Fibroblast of lung (primary cell): ENCODE results near the gene MSH3. TPM values are rescaled to one million over a fixed set of nuclear protein-coding genes. Genes with fewer than 3 reads are reported as not detected.

Source experiments
- DNase-seq, 2 donors: peaks; one replicate each; pipeline versions ENCODE4 v3.0.0 to v3.0.0-alpha.2; 2010; ENCODE audit warnings: low read depth in 2 of 2
- H2AFZ ChIP-seq: 2 replicates; pipeline ENCODE4 v1.5.1; 2012; ENCODE audit warnings: low read length, control low read depth, inconsistent platforms
- H3K27ac ChIP-seq: 2 replicates; pipeline ENCODE4 v1.5.1; 2011; ENCODE audit warnings: low read length, control low read depth; ENCODE audit not compliant: insufficient read depth
- H3K27me3 ChIP-seq: 2 replicates; pipeline ENCODE4 v1.5.1; 2011; ENCODE audit warnings: mild to moderate bottlenecking, low read length; ENCODE audit not compliant: control insufficient read depth, insufficient read depth
- H3K36me3 ChIP-seq: 2 replicates; pipeline ENCODE4 v1.5.1; 2011; ENCODE audit warnings: low read length; ENCODE audit not compliant: control insufficient read depth, insufficient read depth
- H3K4me1 ChIP-seq: 2 replicates; pipeline ENCODE4 v1.5.1; 2011; ENCODE audit warnings: low read length; ENCODE audit not compliant: control insufficient read depth, insufficient read depth; ENCODE audit errors: extremely low read depth
- H3K4me2 ChIP-seq: 2 replicates; pipeline ENCODE4 v1.5.1; 2011; ENCODE audit warnings: low read length, control low read depth; ENCODE audit not compliant: insufficient read depth; ENCODE audit errors: extremely low read depth
- H3K4me3 ChIP-seq, 4 experiments: fragments of 200-600 bp in 1 of 4; sonication (generic) in 1 of 4; replicated peaks in 1 of 4; 2 replicates each; pipeline ENCODE4 v1.5.1; 2011 to 2016; ENCODE audit warnings: low read length in 4 of 4, low read depth in 3 of 4, mild to moderate bottlenecking in 3 of 4, control low read depth in 2 of 4, inconsistent platforms in 1 of 4, mixed read lengths in 1 of 4; ENCODE audit not compliant: insufficient read depth in 1 of 4; ENCODE audit errors: control extremely low read depth in 1 of 4
- H3K79me2 ChIP-seq: 2 replicates; pipeline ENCODE4 v1.5.1; 2012; ENCODE audit warnings: mild to moderate bottlenecking, low read length, inconsistent platforms; ENCODE audit not compliant: control insufficient read depth, insufficient read depth
- H3K9ac ChIP-seq: 2 replicates; pipeline ENCODE4 v1.5.1; 2011; ENCODE audit warnings: mild to moderate bottlenecking, low read length, control low read depth; ENCODE audit not compliant: insufficient read depth
- H3K9me3 ChIP-seq: 2 replicates; pipeline ENCODE4 v1.5.1; 2012; ENCODE audit warnings: low read depth, low read length; ENCODE audit not compliant: control insufficient read depth, insufficient read depth
- H4K20me1 ChIP-seq: 2 replicates; pipeline ENCODE4 v1.5.1; 2011; ENCODE audit warnings: low read length; ENCODE audit not compliant: control insufficient read depth, insufficient read depth; ENCODE audit errors: extremely low read depth
- EZH2 ChIP-seq: IDR thresholded peaks from 2 replicates; pipeline ENCODE4 v1.5.1; 2012; ENCODE audit warnings: low read length, control low read depth, mild to moderate bottlenecking; ENCODE audit errors: missing control alignments
- polyA plus RNA-seq, 2 donors: library from polyadenylated mRNA; depleted of rRNA in 1 of 2; stranded (reverse) in 1 of 2; unstranded in 1 of 2; fragments of >200 nt; gene quantifications; 2 replicates each; pipeline ENCODE4 v1.2.1, GENCODE V29; 2011 to 2012; ENCODE audit warnings: missing spikeins in 1 of 2
- total RNA-seq: library from RNA; depleted of rRNA; stranded (reverse); fragments of >200 nt; gene quantifications from 2 replicates; pipeline ENCODE4 v1.2.1, GENCODE V29; 2014
- TF ChIP-seq, protein P1 (sequence below), 2 donors: IDR thresholded peaks in 1 of 2; conservative IDR thresholded peaks in 1 of 2; 1 replicate in 1 of 2; 2 replicates in 1 of 2; pipeline ENCODE4 v1.5.1; 2011 to 2012; ENCODE audit warnings: low read length in 2 of 2, control low read depth in 1 of 2, inconsistent platforms in 1 of 2, low read depth in 1 of 2, mild to moderate bottlenecking in 1 of 2

MSH3 gene
- total and polyA plus RNA-seq, 2 donors (not counting 1 experiment from before 2014, with no cell fraction given) = 9.1 to 14.4 TPM

DNA sequence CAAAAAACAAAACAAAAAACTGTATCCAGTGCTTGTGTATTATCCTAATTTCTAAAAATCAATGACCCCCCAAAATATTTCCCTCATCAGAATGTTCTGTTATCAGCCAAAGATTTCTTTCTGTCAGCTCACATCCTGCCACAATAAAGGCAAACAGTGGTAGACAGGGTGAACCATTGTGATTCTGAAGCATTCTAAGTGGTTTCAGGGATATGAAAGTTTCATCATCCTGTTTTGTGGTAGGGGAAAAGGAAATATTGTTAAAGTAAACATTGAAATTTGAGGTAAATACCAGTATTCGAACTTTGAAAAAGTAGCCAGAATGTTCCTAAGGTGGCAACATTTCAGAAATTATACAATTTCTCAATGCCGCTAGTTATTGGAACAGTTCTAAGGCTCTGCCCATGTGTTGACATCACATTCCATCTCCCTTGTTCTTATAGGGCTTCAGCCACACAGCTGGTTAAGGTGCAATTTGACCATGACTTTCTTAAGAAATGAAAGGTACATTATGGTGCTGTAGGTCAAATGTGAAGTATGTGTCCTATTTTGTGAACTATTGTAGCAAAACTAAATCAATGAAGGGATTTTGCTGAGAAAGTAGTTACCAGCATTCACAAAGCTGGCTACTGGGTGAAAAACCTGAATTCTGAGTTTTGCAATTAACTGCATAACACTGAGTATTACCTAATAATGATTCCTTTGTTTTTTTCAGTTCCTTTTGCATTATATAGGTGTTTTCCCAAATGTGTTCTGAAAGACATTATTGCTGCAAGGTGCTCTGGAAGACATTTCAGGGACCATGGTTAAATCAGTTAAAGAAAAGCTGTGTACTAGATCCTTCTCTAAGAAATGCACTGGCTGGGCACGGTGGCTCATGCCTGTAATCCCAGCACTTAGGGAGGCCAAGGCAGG, 198.1 kb downstream of the MSH3 start:
- no peak overlapping the region for H3K9ac ChIP-seq
- H3K4me1 ChIP-seq = no peaks in the 10 kb centered on the region
- H3K9me3 ChIP-seq = no peaks in the 10 kb centered on the region
- H4K20me1 ChIP-seq = no peaks in the 10 kb centered on the region
- H2AFZ ChIP-seq = no peak overlapping the region
- no peak overlapping the region for H3K4me3 ChIP-seq
- H3K4me2 ChIP-seq = no peak overlapping the region
- H3K27ac ChIP-seq = no peak overlapping the region
- H3K36me3 ChIP-seq = no peaks in the 10 kb centered on the region
- TF ChIP-seq, protein P1, sequence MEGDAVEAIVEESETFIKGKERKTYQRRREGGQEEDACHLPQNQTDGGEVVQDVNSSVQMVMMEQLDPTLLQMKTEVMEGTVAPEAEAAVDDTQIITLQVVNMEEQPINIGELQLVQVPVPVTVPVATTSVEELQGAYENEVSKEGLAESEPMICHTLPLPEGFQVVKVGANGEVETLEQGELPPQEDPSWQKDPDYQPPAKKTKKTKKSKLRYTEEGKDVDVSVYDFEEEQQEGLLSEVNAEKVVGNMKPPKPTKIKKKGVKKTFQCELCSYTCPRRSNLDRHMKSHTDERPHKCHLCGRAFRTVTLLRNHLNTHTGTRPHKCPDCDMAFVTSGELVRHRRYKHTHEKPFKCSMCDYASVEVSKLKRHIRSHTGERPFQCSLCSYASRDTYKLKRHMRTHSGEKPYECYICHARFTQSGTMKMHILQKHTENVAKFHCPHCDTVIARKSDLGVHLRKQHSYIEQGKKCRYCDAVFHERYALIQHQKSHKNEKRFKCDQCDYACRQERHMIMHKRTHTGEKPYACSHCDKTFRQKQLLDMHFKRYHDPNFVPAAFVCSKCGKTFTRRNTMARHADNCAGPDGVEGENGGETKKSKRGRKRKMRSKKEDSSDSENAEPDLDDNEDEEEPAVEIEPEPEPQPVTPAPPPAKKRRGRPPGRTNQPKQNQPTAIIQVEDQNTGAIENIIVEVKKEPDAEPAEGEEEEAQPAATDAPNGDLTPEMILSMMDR (conservative IDR thresholded peaks at IDR 0.05 in 1 of 2, IDR thresholded peaks at IDR 0.05 in 1 of 2; ENCODE audit: low read depth in 1 of 2, low read length in 2 of 2) = no peak
- TF ChIP-seq EZH2 = no peak
- H3K27me3 ChIP-seq = no peaks in the 10 kb centered on the region
- peak in 1 of 2 donors; percentile 14 for DNase-seq
- H3K79me2 ChIP-seq = no peaks in the 10 kb centered on the region

DNA sequence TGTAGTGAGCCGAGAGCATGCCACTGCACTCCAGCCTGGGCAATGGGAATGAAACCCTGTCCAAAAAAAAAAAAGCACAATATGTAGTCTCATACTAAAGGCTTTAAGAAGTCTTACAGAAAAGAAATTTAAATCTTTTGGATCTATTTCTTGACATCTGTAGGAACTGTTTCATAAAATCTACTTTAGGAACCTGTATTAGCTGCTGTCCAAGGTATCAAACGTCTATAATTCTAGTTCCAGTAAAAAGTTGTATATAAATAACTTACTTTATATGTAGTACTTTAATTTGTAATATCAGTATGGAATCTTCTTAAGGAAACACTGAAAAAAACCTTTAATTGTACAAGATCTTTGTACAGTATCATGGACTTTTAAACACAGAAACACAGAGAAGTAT, 199.0 kb downstream of the MSH3 start:
- no peak overlapping the region for H3K9ac ChIP-seq
- no peak overlapping the region for H3K4me2 ChIP-seq
- H3K79me2 ChIP-seq = no peaks in the 10 kb centered on the region
- no peaks in the 10 kb centered on the region for H4K20me1 ChIP-seq
- no peak overlapping the region for H3K4me3 ChIP-seq
- H3K27ac ChIP-seq = no peak overlapping the region
- H3K4me1 ChIP-seq = no peaks in the 10 kb centered on the region
- no peak for DNase-seq
- H3K27me3 ChIP-seq = no peaks in the 10 kb centered on the region
- H2AFZ ChIP-seq = no peak overlapping the region
- H3K9me3 ChIP-seq = no peaks in the 10 kb centered on the region
- no peaks in the 10 kb centered on the region for H3K36me3 ChIP-seq
- TF ChIP-seq, protein P1 (conservative IDR thresholded peaks at IDR 0.05 in 1 of 2, IDR thresholded peaks at IDR 0.05 in 1 of 2; ENCODE audit: low read depth in 1 of 2, low read length in 2 of 2) = no peak
- no peak for TF ChIP-seq EZH2

DNA sequence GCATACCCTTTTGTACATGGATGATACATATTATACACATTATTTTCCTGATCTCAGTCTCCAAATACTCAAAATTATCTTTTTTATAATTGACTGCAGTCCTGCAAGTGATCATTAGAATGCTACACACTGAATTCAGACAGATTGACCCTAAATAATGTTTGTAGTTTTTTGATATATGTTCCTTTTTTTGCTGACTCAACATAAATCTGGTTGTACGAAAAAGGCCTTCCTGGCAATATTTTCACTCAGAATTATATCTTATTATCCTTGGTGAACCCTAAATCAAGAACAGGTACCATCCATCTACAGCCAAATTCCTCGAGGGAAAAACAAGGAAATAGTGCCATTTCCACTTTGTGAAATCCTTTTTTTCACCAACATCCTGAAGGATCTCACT, 200.1 kb downstream of the MSH3 start:
- Histone ChIP-seq H3K9ac (no peak overlapping the region), H3K36me3 (no peaks in the 10 kb centered on the region), H3K79me2 (no peaks in the 10 kb centered on the region), H3K9me3 (no peaks in the 10 kb centered on the region), H3K27me3 (no peaks in the 10 kb centered on the region), H3K4me2 (no peak overlapping the region), H3K4me3 (no peak overlapping the region), H4K20me1 (no peaks in the 10 kb centered on the region), H2AFZ (no peak overlapping the region), H3K4me1 (no peaks in the 10 kb centered on the region), H3K27ac (no peak overlapping the region)
- TF ChIP-seq EZH2 = no peak
- TF ChIP-seq, protein P1 (conservative IDR thresholded peaks at IDR 0.05 in 1 of 2, IDR thresholded peaks at IDR 0.05 in 1 of 2; ENCODE audit: low read depth in 1 of 2, low read length in 2 of 2) = no peak
- DNase-seq = no peak
